Measurements from ENCODE around the gene CIBAR2.

CIBAR2 gene

DNA sequence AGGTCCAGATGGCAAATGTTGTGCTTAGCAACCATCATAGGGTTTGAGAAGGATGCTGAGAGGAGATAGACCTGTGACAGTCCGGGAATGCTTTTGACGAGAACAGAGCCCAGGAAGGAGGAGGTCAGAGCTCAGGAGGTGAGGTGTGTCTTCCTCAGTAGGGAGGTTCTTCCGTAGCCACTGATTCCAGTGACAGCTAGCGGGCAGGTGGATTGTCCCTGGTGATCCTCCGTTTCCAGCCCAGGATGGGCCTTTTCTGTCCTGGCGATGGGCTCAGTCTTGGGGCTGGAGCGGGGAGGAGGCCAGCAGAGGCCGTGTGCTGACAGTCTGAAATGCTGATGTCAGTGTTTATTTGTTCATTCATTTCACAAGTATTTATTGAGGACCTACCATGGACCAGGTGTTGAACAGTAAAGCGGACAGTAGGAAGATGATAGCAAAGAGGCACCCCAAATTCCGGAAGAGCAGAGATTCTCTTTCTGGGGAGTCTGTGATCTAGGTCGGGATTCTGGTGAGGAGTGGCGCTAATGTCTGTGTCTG is 45.9 kb downstream of the CIBAR2 start:
- TF ChIP-seq, protein P1, sequence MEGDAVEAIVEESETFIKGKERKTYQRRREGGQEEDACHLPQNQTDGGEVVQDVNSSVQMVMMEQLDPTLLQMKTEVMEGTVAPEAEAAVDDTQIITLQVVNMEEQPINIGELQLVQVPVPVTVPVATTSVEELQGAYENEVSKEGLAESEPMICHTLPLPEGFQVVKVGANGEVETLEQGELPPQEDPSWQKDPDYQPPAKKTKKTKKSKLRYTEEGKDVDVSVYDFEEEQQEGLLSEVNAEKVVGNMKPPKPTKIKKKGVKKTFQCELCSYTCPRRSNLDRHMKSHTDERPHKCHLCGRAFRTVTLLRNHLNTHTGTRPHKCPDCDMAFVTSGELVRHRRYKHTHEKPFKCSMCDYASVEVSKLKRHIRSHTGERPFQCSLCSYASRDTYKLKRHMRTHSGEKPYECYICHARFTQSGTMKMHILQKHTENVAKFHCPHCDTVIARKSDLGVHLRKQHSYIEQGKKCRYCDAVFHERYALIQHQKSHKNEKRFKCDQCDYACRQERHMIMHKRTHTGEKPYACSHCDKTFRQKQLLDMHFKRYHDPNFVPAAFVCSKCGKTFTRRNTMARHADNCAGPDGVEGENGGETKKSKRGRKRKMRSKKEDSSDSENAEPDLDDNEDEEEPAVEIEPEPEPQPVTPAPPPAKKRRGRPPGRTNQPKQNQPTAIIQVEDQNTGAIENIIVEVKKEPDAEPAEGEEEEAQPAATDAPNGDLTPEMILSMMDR (IDR thresholded peaks at IDR 0.05; ENCODE audit: extremely low read depth, missing control alignments), result no peak
- DNase-seq (ENCODE audit: low spot score), result no peak

DNA sequence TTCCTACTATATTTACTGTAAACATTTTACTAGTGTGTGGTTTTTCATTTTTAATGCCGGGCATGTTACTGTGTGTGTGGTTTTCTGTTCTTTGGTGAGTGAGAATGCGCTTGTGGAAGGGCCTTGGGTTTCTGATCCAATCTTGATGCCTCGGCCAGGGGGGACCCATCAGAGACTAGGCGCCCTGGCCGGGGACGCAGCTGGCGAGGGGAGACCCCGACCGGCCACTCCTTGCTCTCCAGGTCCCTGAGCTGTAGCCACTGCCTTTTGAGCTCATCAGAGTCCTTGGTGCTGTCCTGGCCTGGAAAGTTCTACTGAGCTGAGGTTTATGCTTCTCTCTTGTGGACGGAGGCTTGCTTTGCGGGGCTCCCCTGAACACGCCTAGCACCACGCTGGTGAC is 47.2 kb downstream of the CIBAR2 start:
- DNase-seq (ENCODE audit: low spot score), result no peak
- TF ChIP-seq, protein P1 (IDR thresholded peaks at IDR 0.05; ENCODE audit: extremely low read depth, missing control alignments), result no peak

DNA sequence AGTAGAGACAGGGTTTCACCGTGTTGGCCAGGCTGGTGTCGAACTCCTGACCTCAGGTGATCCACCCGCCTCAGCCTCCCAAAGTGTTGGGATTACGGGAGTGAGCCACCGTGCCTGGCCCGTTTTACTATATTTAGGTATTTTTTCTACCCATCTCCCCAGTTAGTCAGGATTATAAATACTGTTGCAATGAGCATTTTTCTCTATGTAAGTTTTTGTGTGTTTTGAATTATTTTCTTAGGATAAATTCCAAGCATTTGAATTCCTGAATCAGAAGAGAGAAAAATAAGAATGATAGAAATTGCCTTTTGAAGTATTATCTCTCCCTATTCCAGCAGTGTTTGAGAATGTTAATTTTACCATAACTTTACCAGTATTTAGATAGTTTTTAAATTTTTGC is 48.1 kb downstream of the CIBAR2 start:
- DNase-seq (ENCODE audit: low spot score), result no peak
- TF ChIP-seq, protein P1 (IDR thresholded peaks at IDR 0.05; ENCODE audit: extremely low read depth, missing control alignments), result no peak

DNA sequence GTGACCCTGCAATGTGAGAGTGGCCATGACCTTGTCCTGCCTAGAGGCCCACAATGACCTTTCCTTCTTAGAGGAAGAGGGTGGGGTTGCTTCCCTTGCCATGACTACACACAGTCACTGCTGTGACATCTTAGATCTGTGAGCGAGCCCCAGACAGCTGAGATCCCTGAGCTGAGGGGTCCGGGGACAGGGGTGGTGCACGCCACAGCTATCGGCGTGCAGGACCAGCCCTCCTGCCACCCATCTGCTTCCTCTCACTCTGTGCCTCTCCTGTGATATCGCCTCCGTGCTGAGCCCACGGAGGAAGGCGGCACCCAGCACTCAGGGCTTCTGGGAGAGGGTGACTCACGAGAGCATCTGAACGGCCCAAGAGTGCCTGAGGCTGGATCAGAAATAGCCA is 49.4 kb downstream of the CIBAR2 start:
- TF ChIP-seq, protein P1 (IDR thresholded peaks at IDR 0.05; ENCODE audit: extremely low read depth, missing control alignments), result no peak
- DNase-seq (ENCODE audit: low spot score), result no peak

DNA sequence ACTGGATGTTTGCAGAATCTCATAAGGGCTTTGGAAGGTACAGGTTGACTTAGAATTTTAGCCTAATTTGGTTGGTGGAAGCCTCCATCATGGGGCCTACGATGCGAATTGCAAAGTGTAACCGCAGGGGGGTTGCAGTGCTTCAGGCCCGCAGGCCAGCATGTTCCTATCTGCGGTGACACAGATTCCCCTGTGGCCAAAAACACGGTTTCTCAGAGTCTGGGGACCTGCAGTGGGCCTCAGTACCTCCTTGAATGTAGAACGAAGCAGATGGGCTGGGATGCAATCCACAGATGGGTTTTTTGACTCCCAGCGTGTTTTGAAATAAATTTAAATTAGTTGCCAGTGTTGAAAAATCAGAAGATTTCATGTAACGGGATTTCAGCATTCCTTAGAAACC is 49.9 kb downstream of the CIBAR2 start:
- DNase-seq (ENCODE audit: low spot score), result no peak
- TF ChIP-seq, protein P1 (IDR thresholded peaks at IDR 0.05; ENCODE audit: extremely low read depth, missing control alignments), result no peak

DNA sequence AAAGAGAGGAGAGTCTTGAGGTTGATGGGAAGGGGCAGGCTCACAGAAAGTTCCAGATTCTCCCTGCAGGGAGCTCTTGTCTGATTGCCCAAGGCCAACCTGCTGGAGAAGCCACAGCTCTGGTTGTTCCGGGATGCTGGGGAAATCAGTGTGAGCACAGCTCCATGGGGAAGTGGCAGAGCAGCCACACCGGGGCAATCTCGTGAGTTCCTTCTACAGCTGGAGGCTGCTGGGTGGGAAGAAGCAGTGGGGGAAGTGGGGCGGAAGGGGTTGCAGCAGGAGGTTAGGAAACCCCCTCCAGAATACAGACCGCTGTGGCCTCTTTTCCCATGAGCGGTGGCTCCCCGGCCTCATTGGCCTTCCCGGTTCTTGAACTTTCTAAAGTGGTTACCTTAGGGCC is 50.7 kb downstream of the CIBAR2 start:
- TF ChIP-seq, protein P1 (IDR thresholded peaks at IDR 0.05; ENCODE audit: extremely low read depth, missing control alignments), result no peak
- DNase-seq (ENCODE audit: low spot score), result no peak

DNA sequence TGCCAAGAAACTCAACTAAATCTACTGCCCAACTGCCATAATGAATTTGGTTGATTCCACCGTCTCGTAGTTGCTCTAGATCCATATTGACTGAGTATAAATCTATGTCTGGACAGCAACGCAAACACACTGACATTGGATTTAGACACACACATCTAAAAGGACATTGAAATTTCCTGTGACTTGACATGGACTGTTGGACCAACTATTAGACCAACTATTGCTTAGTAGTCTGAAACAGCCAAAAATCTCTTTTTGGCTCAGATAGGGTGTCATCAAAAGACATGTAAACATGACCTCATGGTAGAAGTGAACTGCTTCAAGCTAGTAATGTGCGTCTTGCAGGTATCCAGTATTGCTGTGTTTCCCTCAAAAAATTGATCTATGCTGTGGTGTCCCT is 53.4 kb downstream of the CIBAR2 start:
- DNase-seq (ENCODE audit: low spot score), result no peak
- TF ChIP-seq, protein P1 (IDR thresholded peaks at IDR 0.05; ENCODE audit: extremely low read depth, missing control alignments), result no peak

Data from GM20000 (cell line).